ENCODE measurements around the gene ZNF451. TPM values are rescaled to one million over a fixed set of nuclear protein-coding genes. Genes with fewer than 3 reads are reported as not detected.

The ZNF451 gene
- total and polyA plus RNA-seq, 12 donors, result 4.9 to 33.2 (median 26.2) TPM

GRCh38 chr6:57097596-57097995, 7.6 kb downstream of the ZNF451 start:
- Histone ChIP-seq H3K27me3 (no peaks in the 10 kb centered on the region), H3K4me1 (peaks cover 0 to 47% (median 36%) of the 10 kb centered on the region in 9 donors), H3K36me3 (peaks cover 0 to 84% (median 37%) of the 10 kb centered on the region in 9 donors), H3K9me3 (no peaks in the 10 kb centered on the region), H3K4me3 (no peak overlapping the region), H3K27ac (peak overlapping the region in 1 of 10 donors; percentile 3)
- ATAC-seq (no peak), DNase-seq (no peak)
- no peak for TF ChIP-seq CTCF (IDR thresholded peaks at IDR 0.05)
- 80 to 82% methylated on average over 1 of the region's 1 CpG for WGBS, 2 donors
- intact Hi-C loops (cut with DNase I), result loop anchor here in 2 of 10 donors (10.0 kb wide), 3 partner anchors 57 to 217 kb away; partner anchors contain the start of genes PRIM2 (in 1 of the 2) and RAB23 (in 1 of the 2)

- no peaks in the 10 kb centered on the region for H3K27me3 ChIP-seq
- intact Hi-C loops (cut with DNase I), result loop anchor here in 2 of 10 donors (10.0 kb wide), 2 partner anchors 62 to 122 kb away; partner anchors contain the start of gene RAB23 (in 1 of the 2)
- no peak overlapping the region for H3K4me3 ChIP-seq
- H3K9me3 ChIP-seq, result no peaks in the 10 kb centered on the region
- no peak for TF ChIP-seq CTCF (IDR thresholded peaks at IDR 0.05)
- WGBS, 2 donors, result 86 to 87% methylated on average over 3 of the region's 3 CpGs
- peaks cover 0 to 96% (median 42%) of the 10 kb centered on the region in 9 donors for H3K36me3 ChIP-seq
- no peak for ATAC-seq
- H3K4me1 ChIP-seq, result peaks cover 0 to 20% (median 5%) of the 10 kb centered on the region in 9 donors
- no peak overlapping the region for H3K27ac ChIP-seq
- DNase-seq, result no peak
These were observed 13.0 kb downstream of the ZNF451 start for GRCh38 chr6:57102976-57103375.

GRCh38 chr6:57104336-57104735, 14.3 kb downstream of the ZNF451 start:
- no peak for TF ChIP-seq CTCF (IDR thresholded peaks at IDR 0.05)
- ATAC-seq, result no peak
- Histone ChIP-seq H3K36me3 (peaks cover 0 to 85% (median 36%) of the 10 kb centered on the region in 9 donors), H3K4me1 (peaks cover 0 to 29% (median 0%) of the 10 kb centered on the region in 9 donors), H3K27ac (no peak overlapping the region), H3K9me3 (no peaks in the 10 kb centered on the region), H3K4me3 (no peak overlapping the region), H3K27me3 (no peaks in the 10 kb centered on the region)
- 82 to 84% methylated on average over 5 of the region's 5 CpGs for WGBS, 2 donors
- intact Hi-C loops (cut with DNase I), result loop anchor here in 2 of 10 donors (10.0 kb wide), 2 partner anchors 60 to 120 kb away; partner anchors contain the start of gene RAB23 (in 1 of the 2)
- no peak for DNase-seq

GRCh38 chr6:57106990-57107389, 17.0 kb downstream of the ZNF451 start:
- no peak for TF ChIP-seq CTCF (IDR thresholded peaks at IDR 0.05)
- Histone ChIP-seq H3K27ac (no peak overlapping the region), H3K9me3 (no peaks in the 10 kb centered on the region), H3K4me3 (no peak overlapping the region), H3K27me3 (no peaks in the 10 kb centered on the region), H3K36me3 (peaks cover 0 to 59% (median 11%) of the 10 kb centered on the region in 9 donors), H3K4me1 (peaks cover 0 to 36% (median 0%) of the 10 kb centered on the region in 9 donors)
- ATAC-seq, result no peak
- intact Hi-C loops (cut with DNase I), result loop anchor here in 2 of 10 donors (10.0 kb wide), 2 partner anchors 58 to 118 kb away; partner anchors contain the start of gene RAB23 (in 1 of the 2)
- WGBS, 2 donors, result 98 to 100% methylated on average over 1 of the region's 1 CpG
- no peak for DNase-seq

Data from heart right ventricle (tissue), 16 donors.